Measurements from ENCODE around the gene ACTL8. TPM values are rescaled to one million over a fixed set of nuclear protein-coding genes. Genes with fewer than 3 reads are reported as not detected.

Gene ACTL8
- total RNA-seq, 1 donor from 2014 or later, result not detected

- no peak for TF ChIP-seq CTCF (IDR thresholded peaks at IDR 0.05; ENCODE audit: partially characterized antibody, unreplicated experiment)
- H3K36me3 Mint-ChIP-seq (ENCODE audit: unreplicated experiment), result peaks cover 16% of the 10 kb centered on the region
- peaks cover 3% of the 10 kb centered on the region for H3K9me3 Mint-ChIP-seq (ENCODE audit: unreplicated experiment)
- no peak overlapping the region for H3K27ac Mint-ChIP-seq (ENCODE audit: unreplicated experiment)
- H3K27me3 Mint-ChIP-seq (ENCODE audit: unreplicated experiment), result no peaks in the 10 kb centered on the region
- H3K4me3 Mint-ChIP-seq (ENCODE audit: unreplicated experiment), result no peak overlapping the region
- no peak for DNase-seq
- H3K4me1 Mint-ChIP-seq (ENCODE audit: low read depth, unreplicated experiment), result peaks cover 9% of the 10 kb centered on the region
Observed at GRCh38 chr1:17865912-17866739, 111.0 kb downstream of the ACTL8 start.

DNA sequence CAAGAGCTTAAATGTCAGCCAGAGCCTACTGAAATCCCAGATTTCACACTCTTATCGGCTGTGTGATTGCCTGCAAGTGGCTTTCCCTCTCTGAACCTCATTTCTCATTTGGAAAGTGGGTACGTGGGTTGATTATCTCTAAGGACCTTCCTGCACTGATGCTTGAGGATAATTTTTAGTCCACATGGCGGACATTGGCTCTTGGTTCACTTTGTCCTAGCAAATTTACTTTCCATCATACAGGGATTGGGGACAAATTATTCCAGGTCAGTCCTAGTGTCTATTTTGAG, 111.6 kb downstream of the ACTL8 start:
- peaks cover 14% of the 10 kb centered on the region for H3K36me3 Mint-ChIP-seq (ENCODE audit: unreplicated experiment)

GRCh38 chr1:17867470-17867869, 112.3 kb downstream of the ACTL8 start:
- peaks cover 14% of the 10 kb centered on the region for H3K36me3 Mint-ChIP-seq (ENCODE audit: unreplicated experiment)
- no peak overlapping the region for H3K4me3 Mint-ChIP-seq (ENCODE audit: unreplicated experiment)
- peaks cover 3% of the 10 kb centered on the region for H3K9me3 Mint-ChIP-seq (ENCODE audit: unreplicated experiment)
- no peak for DNase-seq
- no peak for TF ChIP-seq CTCF (IDR thresholded peaks at IDR 0.05; ENCODE audit: partially characterized antibody, unreplicated experiment)
- H3K27me3 Mint-ChIP-seq (ENCODE audit: unreplicated experiment), result no peaks in the 10 kb centered on the region
- peaks cover 5% of the 10 kb centered on the region for H3K4me1 Mint-ChIP-seq (ENCODE audit: low read depth, unreplicated experiment)
- no peak overlapping the region for H3K27ac Mint-ChIP-seq (ENCODE audit: unreplicated experiment)

More for the DNA sequence above, 111.6 kb downstream of the ACTL8 start:
- Mint-ChIP-seq H3K9me3 (ENCODE audit: unreplicated experiment) (peaks cover 3% of the 10 kb centered on the region), H3K27ac (ENCODE audit: unreplicated experiment) (no peak overlapping the region), H3K27me3 (ENCODE audit: unreplicated experiment) (no peaks in the 10 kb centered on the region), H3K4me1 (ENCODE audit: low read depth, unreplicated experiment) (peaks cover 9% of the 10 kb centered on the region), H3K4me3 (ENCODE audit: unreplicated experiment) (no peak overlapping the region)
- TF ChIP-seq CTCF (IDR thresholded peaks at IDR 0.05; ENCODE audit: partially characterized antibody, unreplicated experiment), result no peak
- DNase-seq, result no peak

- Mint-ChIP-seq H3K4me1 (ENCODE audit: low read depth, unreplicated experiment) (no peaks in the 10 kb centered on the region), H3K4me3 (ENCODE audit: unreplicated experiment) (no peak overlapping the region)
- no peak for TF ChIP-seq CTCF (IDR thresholded peaks at IDR 0.05; ENCODE audit: partially characterized antibody, unreplicated experiment)
Observed at GRCh38 chr1:17869815-17870214, 114.7 kb downstream of the ACTL8 start.

GRCh38 chr1:17870679-17871078, 115.5 kb downstream of the ACTL8 start:
- Mint-ChIP-seq H3K4me3 (ENCODE audit: unreplicated experiment) (no peak overlapping the region), H3K27ac (ENCODE audit: unreplicated experiment) (no peak overlapping the region), H3K9me3 (ENCODE audit: unreplicated experiment) (peaks cover 3% of the 10 kb centered on the region), H3K36me3 (ENCODE audit: unreplicated experiment) (peaks cover 14% of the 10 kb centered on the region), H3K4me1 (ENCODE audit: low read depth, unreplicated experiment) (no peaks in the 10 kb centered on the region), H3K27me3 (ENCODE audit: unreplicated experiment) (no peaks in the 10 kb centered on the region)
- no peak for DNase-seq
- TF ChIP-seq CTCF (IDR thresholded peaks at IDR 0.05; ENCODE audit: partially characterized antibody, unreplicated experiment), result no peak

More at GRCh38 chr1:17869815-17870214, 114.7 kb downstream of the ACTL8 start:
- no peak for DNase-seq
- no peak overlapping the region for H3K27ac Mint-ChIP-seq (ENCODE audit: unreplicated experiment)
- peaks cover 3% of the 10 kb centered on the region for H3K9me3 Mint-ChIP-seq (ENCODE audit: unreplicated experiment)
- H3K27me3 Mint-ChIP-seq (ENCODE audit: unreplicated experiment), result no peaks in the 10 kb centered on the region
- H3K36me3 Mint-ChIP-seq (ENCODE audit: unreplicated experiment), result peaks cover 14% of the 10 kb centered on the region
